Transverse colon (tissue), 4 donors: Measurements from ENCODE around the gene ADCY10.
"Not testable (repeated sequence)": the region's sequence is repeated elsewhere in the genome, so short reads cannot be mapped to it uniquely, and the experiment has no call there.

Experiments
- CTCF ChIP-seq, 5 experiments: fragments of 200-600 bp in 3 of 5; fragments of 450-650 bp in 2 of 5; sonication (generic) in 3 of 5; IDR thresholded peaks; 1 replicate in 2 of 5; 2 replicates in 3 of 5; pipeline ENCODE4 v1.5.1; 2016 to 2017; ENCODE audit warnings: antibody characterized with exemption in 5 of 5, inconsistent platforms in 3 of 5, mild to moderate bottlenecking in 2 of 5, moderate library complexity in 1 of 5
- POLR2AphosphoS5 ChIP-seq, 3 donors: sonication (generic); formaldehyde crosslinking; IDR thresholded peaks; one replicate each; pipeline ENCODE4 v1.6.1; 2016; ENCODE audit warnings: antibody characterized with exemption in 3 of 3

- not testable (repeated sequence) for TF ChIP-seq CTCF, POLR2AphosphoS5 (IDR thresholded peaks at IDR 0.05)
Observed at GRCh38 chr1:167863191-167863920, 50.6 kb downstream of the ADCY10 start.
